HG02981 (cell line): Measurements from ENCODE around the gene NINJ1.
"Not testable (repeated sequence)": the region's sequence is repeated elsewhere in the genome, so short reads cannot be mapped to it uniquely, and the experiment has no call there.

Experiments
- ATAC-seq: cut with Tn5 transposase; IDR thresholded peaks from one replicate; pipeline ENCODE4 v1.9.1; 2021; ENCODE audit warnings: mild to moderate bottlenecking, moderate library complexity; ENCODE audit not compliant: unreplicated experiment

The NINJ1 gene

GRCh38 chr9:93161786-93162562 is 27.9 kb upstream of the NINJ1 start:
- no peak for ATAC-seq

GRCh38 chr9:93159601-93160471 is 25.8 kb upstream of the NINJ1 start:
- peak; percentile 85 for ATAC-seq

- peak; percentile 68 for ATAC-seq
Observed at GRCh38 chr9:93156475-93157008, 22.5 kb upstream of the NINJ1 start.

DNA sequence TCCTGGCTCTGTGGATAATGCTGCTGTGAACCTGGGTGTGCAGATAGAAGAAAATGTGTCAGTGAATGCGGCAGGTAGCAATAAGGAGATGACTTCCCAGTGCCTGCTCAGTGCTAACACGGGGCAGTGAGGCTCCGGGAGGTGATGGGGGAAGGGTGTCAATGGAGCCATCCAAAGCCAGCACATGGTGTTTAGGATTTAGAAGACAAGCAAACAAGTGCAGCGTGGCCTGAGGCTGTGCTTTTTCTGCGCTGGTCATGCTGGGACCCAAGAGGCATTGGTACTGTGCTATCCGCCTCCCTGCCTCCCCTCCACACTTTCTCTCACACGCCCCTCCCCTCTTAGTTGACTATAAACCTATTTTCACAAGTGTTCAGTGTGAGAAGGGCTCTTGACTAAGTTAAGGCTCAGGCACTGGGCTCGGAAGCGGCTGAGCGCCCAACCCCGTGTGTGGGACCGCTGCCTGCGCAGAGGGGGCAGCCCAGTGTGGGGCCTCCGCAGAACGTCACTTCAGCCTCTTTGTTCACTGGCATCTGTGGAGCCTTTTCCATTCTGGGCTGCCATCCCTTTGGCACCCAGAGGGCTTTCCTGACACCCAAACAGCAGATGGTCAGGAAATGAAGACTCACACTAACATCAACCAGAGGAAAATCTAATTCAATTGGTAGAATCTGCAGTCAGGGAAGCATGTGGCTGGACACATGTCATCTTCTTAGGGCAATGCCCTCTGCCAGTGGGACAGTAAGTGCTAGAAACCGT is 21.8 kb upstream of the NINJ1 start:
- no peak for ATAC-seq

DNA sequence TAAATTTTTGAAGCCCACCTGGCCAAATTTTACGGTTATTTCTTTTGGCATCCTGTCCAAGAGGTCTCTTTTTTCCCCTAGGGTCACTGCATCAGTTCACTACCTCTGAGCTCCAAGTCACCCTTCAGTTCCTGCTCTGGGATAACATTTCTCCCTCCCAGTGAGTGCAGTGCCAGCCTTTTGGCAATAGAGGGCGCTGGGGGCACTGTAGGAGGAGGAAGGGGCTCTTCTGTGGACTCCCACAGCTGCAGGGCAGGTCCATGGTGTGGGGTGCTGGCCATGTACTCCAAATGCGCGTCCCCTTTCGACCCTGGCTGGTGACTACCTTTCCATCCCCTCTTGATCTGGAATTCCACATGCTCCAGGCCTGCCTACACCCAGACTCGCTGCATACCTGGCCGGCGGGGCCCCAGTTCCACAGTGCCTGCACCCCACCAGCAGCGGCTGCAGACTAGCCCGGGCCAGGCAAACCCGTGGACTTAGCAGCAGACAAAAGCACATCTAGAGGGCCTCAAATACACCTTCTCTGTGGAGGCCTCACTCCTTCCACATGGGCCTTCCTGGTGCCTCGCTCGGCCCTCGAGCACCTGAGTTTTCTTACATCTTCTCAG is 20.3 kb upstream of the NINJ1 start:
- ATAC-seq: no peak

DNA sequence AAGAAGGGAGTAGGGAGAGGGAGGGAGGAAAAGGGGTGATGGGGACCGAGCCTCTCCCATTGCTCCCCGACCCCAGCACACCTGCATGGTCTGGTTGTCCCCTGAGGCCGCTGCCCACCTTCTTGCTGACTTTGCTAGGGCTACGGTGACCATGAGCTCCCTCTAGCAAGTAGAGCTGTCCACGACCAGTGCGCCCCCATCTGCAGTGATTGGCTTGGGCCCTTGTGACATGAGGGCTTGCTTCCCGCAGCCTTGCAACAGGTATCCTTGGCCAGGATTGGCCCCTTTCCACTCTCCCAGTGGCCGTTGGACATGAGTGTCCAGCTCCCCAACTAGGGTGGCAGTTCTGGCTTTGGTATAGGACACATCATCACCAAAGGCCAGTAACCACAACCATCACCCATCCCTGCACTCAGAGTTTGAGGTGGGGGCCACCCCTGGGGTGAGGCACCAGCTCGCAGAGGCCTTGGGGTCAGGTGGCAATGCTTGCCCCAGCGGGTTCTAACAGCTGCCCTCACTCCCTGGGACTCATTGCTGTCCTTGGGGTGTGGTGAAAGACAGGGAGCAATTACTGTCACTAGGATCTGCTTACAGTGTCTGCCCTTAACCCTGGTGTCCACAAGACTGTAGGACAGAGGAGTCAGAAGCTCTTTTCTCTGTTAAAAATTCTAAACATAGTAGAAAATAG is 17.2 kb upstream of the NINJ1 start:
- no peak for ATAC-seq

GRCh38 chr9:93149361-93149760 is 15.3 kb upstream of the NINJ1 start:
- no peak for ATAC-seq

DNA sequence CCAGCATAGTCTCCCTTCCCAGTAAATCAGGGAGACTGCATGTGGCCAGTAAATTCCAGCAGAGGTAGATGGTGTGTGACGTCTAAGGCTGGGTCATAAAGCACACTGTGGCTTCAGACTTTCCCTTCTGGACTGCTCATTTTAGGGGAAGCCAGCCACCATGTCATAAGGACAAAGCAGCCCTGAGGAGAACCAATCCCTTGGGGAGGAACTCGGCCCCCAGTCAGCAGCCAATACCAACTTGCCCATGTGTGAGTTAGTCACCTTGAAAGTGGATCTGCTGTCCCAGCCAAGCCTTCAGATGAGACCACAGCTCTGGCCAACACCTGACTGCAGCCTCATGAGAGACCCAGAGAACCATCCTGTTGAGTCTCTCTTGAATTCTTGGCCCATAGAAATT is 14.7 kb upstream of the NINJ1 start:
- no peak for ATAC-seq

GRCh38 chr9:93147632-93148031 is 13.6 kb upstream of the NINJ1 start:
- no peak for ATAC-seq

DNA sequence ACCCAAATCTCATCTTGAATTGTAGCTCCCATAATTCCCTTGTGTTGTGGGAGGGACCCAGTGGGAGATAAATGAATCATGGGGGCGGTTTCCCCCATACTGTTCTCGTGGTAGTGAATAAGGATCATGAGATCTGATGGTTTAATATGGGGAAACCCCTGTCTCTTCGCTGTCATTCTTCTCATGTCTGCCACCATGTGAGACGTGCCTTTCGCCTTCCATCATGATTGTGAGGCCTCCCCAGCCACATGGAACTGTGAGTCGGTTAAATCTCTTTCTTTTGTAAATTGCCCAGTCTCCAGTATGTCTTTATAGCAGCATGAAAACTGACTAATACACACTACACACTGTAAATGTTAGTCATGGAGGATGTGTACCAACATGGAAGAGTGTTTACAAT is 12.6 kb upstream of the NINJ1 start:
- not testable (repeated sequence) for ATAC-seq

DNA sequence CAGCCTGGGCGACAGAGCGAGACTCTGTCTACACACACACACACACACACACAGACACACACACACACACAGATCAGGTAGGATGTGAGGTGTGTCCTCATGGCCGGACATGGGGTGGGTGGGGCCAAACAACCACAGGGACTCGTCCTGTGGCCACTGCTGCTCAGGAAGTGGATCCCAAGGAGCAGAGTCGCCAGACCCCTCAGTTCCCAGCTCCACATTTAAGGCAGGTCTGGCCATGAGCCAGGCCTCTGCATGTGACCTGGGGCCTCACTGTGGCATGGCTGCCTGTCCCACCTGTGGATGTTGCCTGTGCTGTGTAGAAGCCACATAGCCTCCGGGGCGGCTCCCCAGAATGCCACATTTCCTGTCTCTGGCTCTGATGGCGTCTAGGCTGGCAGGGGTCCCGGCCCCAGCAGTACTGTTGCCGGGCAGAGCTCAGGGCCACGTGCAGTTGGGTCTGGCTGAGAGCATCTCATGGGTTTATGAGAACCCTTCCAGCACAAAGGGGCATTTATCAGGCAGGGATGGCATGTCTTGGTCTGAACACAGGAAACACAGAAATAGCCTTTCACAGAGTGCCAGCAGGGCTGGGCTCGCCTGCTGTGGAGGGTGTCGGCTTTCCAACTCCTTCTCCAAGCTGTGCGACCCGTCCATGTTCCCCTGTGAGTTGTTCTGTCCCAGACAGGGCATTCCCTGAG is 9.9 kb upstream of the NINJ1 start:
- no peak for ATAC-seq

GRCh38 chr9:93141771-93142483 is 7.9 kb upstream of the NINJ1 start:
- ATAC-seq: no peak

GRCh38 chr9:93139365-93140182 is 5.5 kb upstream of the NINJ1 start:
- no peak for ATAC-seq

- ATAC-seq: no peak
Observed at GRCh38 chr9:93138171-93138764, 4.2 kb upstream of the NINJ1 start.

GRCh38 chr9:93137362-93137761 is 3.3 kb upstream of the NINJ1 start:
- ATAC-seq: no peak

DNA sequence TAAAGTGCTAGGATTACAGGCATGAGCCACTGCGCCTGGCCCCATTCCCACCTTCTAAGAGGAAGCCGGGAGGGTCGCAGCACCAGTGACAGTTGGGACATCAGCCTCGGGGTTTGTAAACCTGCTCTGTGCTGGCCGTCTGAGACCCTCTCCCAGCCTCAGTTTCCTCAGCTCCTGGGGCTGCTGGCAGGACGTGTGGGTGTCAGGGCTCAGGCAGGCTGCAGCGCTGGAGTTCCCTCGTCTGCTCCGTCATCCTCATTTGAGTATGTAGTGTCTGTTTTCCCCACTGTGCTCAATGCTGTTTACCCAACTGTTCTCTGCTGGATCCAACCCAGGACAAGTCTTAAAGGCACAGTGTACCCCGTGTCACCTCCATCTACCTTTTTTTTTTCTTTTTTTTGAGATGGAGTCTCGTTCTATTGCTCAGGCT is 2.0 kb upstream of the NINJ1 start:
- ATAC-seq: no peak

DNA sequence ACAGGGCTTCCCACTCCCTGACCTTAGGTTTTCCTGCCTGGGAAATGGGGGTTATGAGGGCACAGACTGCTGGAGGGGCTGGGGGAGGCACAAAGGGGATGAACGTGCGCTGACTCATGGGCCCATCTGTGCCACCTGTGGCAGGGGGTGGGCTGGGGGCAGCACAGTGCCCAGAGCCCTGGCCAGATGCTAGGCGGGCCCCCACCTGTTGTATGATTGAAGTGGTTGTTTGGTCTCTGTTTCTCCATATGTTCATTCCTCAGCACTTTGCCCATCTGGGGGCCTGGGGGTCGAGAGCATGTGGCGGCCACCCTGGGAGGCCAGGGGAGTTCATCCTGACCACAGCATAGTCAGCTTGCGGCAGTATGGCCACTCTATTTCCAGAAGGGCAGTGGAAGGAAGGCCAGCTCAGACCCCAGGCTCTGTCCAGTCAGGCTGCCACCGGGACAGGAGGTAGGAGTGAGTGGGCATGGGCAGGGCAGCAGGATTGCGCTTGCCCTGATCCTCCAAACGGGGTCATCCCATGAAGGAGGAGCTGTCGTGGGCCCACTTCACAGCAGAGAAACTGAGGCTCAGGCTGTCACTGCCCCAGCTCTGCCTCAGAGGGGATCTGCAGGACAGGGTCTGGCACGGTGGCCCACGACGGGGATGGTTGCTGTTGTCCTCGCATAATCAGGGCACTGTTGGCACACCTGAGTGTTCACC is 841 bp upstream of the NINJ1 start:
- peak; percentile 4 for ATAC-seq
